Activated T-cell treated with anti-CD3 and anti-CD28 coated beads, Interleukin-2, amount 50 U/mL, for 1 hour (primary cell): ENCODE data around the gene REXO4.
"Not testable (repeated sequence)": the region's sequence is repeated elsewhere in the genome, so short reads cannot be mapped to it uniquely, and the experiment has no call there.

Source experiments
- DNase-seq: peaks from one replicate; pipeline ENCODE4 v3.0.0-alpha.2; 2020

The REXO4 gene

GRCh38 chr9:133419005-133419404, 1.2 kb upstream of the REXO4 start:
- DNase-seq = no peak

DNA sequence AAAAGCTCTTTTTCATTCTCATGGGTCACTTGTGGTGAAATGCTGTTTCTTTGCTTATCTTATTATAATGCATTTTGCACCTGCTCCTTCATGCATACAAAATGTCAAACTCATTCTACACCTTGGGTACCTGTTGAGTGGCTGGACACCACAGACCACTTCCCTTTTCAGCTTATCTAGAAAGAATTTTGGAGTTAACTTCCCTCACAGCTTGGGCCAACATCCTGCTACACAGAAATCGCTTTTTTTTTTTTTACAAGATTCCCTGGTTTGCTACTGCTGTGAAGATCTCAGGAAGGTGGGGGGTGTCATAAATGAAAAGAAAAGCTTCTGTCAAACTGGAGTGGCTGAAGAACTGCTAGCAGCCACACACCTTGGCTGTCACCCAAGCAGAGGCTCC, 2.6 kb downstream of the REXO4 start:
- DNase-seq = no peak

DNA sequence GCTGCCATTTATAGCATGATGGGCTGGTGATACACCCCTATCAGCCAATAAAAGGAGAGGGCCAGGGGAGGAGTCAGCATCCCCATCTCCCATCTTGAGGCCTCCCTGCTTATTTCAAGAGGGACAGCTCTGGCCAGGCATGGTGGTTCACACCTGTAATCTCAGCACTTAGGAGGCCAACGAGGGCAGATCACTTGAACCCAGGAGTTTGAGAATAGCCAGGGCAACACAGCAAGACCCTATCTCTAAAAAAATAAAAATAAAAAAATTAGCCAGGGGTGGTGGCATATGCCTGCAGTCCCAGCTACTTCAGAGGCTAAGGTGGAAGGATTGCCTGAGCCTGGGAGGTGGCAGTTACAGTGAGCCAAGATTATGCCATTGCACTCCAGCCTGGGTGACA, 9.8 kb downstream of the REXO4 start:
- DNase-seq = no peak

GRCh38 chr9:133406480-133407307, 11.1 kb downstream of the REXO4 start:
- DNase-seq = peak; percentile 81

DNA sequence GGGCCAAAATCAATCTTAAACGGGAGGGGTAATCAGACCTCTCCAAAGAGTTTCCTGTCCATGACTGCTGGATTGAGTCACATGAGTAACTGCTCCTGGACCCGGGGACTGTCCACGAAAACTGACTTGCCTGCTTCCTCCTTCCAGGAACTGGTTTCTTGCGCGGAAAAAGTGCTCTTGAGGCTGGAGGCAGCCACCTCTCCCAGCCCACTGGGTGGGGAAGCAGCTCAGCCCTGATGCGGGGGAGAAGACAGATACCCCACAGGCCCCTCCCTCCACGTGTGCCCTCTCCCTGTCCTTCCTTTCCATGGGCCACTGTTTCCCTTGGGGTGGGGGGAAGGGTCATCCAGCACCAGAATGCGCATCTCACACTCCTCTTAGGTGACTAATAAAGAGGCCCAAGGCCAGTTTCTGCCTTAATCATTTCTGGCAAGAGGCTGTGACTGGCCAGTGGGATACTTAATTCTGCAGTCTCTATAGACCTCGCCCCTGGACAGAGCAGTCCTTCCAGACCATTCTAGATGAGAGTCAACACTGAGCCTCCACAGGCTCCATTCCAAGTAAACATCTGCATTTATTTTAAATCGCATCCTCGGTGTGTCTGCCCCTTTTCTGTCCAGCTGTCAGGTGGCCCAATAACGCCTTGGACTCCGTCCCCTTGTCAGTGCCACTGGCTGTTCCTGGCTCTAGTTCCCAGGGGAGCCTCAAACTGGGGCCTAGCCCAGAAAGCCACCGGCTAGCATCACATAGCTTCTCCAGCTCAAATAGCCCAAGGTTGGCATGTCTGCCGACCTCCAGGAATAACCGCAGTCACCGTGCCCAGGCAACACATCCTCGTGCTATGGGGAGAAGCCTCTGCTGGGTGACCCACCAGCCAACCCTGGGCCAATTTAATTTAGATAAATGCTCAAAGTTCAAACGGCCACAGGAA, 12.0 kb downstream of the REXO4 start:
- no peak for DNase-seq

GRCh38 chr9:133404454-133405002, 13.3 kb downstream of the REXO4 start:
- no peak for DNase-seq

DNA sequence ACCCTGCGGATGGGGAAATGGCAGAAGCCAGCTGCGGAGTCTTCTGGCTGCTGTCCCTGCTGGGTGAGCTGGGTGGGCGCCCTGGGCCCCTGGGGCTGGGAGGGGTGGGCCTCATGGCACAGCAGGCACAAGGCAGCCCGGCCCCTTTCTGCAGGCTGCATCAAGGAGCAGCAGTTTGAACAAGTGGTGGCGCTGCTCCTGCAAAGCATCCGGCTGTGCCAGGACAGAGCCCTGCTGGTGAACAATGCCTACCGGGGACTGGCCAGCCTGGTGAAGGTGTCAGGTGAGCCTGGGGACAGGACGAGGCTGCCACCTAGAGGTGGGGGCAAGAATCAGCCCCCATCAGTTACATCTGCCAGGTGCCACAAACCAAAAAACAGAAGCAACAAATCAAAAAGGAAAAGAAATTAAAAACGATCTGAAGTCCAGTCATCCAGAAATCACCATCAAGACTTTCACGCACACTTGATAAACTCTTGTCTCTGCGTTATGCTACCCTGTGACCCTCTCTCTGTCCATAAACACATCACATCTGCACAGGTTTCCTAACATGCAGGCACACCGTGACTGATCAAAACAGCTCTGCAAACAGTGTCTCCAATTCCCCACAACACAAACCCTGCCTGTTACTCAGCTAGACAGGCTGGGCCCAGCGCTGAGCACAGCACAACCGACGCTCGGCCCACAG, 13.9 kb downstream of the REXO4 start:
- peak; percentile 72 for DNase-seq

GRCh38 chr9:133402689-133403088, 15.1 kb downstream of the REXO4 start:
- no peak for DNase-seq

DNA sequence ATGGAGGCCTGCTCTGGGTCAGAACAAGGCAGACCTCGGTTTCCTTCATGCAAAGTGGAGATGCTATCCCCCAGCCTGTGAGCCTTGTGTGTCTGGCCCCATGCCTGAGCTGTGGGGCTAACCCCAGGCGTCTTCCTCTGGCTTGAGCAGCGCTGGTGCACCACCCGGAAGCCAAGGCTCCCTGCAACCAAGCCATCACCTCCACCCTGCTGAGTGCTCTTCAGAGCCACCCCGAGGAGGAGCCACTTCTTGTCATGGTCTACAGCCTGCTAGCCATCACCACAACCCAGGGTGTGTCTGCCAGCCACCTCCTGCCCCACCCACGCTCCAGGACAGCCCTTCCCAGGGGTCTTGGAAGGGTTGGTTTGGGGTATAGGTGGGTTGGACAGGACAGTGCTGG, 16.2 kb downstream of the REXO4 start:
- no peak for DNase-seq

- DNase-seq = no peak
Measured at GRCh38 chr9:133400292-133400691, 17.5 kb downstream of the REXO4 start.

GRCh38 chr9:133397895-133398294, 19.9 kb downstream of the REXO4 start:
- no peak for DNase-seq

- no peak for DNase-seq
Measured at GRCh38 chr9:133397370-133397769, 20.4 kb downstream of the REXO4 start.

DNA sequence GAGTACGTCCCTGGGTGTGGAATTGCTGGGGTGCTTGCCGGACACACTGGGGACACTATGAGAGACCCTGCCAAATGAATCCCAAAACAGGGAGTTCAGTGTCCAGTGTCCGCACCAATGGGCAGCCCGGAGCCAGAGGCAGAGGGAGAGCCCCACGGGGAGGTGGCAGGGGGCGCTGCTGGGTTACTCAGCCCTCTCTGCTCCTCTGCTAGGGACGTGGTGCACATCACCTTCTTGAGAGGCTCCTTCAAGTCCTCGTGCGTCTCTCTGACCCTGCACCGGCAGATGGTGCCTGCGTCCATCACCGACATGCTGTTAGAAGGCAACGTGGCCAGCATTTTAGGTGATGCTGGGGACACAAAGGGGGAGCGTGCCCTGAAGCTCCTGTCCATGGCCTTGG, 20.9 kb downstream of the REXO4 start:
- DNase-seq = no peak

DNA sequence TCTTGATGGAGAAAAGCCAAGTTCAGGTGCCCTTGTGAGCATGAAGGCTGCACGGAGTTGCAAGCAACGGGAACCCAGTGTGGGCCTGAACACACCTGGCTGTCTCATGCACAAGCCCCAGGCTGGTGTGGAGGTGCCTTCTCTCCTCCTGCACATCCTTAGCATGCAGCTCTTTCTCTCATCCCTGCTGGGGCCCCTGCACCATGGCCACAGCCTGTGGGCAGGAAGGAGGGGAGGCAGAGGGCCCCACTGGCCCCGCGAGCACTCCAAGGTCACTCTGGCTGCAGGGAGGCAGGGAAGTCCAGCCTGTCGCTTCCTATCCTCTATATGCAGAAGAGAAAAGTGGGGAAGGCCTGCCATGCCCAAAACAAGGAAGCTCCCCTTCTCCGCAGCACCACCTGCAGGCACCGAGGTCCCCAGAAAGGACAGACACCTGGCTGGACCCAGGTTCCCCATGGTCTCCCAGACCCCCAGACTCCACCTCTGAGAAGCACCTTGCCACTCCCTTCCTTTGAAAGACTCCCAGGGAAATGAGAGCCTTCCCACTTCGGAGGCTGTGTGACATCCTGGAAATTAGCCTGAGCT, 23.0 kb downstream of the REXO4 start:
- no peak for DNase-seq

DNA sequence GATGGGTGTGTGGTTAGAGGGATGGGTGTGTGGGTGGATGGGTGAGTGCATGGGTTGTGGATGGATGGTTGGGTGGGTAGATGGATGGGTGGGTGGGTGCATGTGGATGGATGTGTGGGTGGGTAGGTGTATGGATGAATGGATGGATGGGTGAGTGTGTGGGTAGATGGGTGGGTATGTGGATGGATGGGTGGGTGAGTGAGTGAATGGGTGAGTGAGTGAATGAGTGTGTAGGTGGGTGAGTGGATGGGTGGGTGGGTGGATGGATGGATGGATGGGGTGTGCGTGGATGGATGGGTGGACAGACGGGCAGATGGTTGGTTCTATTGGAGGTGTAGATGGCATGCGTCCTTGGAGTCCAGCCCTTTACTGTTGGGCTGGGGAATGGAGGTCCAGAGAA, 24.4 kb downstream of the REXO4 start:
- no peak for DNase-seq

GRCh38 chr9:133392308-133392707, 25.5 kb downstream of the REXO4 start:
- DNase-seq = not testable (repeated sequence)

- not testable (repeated sequence) for DNase-seq
Measured at GRCh38 chr9:133391449-133391848, 26.4 kb downstream of the REXO4 start.

GRCh38 chr9:133390713-133391112, 27.1 kb downstream of the REXO4 start:
- DNase-seq = no peak

GRCh38 chr9:133389562-133389961, 28.2 kb downstream of the REXO4 start:
- DNase-seq = no peak

- no peak for DNase-seq
Measured at GRCh38 chr9:133389025-133389557, 28.7 kb downstream of the REXO4 start.

DNA sequence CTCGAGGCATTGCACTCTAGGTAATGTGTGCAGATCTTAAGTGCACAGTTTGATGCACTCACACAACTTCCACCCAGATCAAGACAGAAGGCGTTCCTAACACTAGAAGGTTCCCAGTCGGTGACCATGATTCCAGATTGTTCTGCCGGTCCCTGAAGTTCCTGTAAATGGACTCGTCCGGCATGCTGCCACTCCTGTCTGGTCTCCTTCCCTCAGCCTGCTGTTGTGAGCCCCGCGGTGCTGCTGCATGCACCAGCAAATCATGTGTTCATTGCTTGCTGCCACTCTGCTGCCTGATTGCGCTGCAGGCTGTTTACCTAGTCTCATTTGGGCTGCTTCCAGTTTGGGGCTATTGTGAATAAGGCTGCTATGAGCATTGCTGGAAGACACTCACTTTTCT, 30.1 kb downstream of the REXO4 start:
- DNase-seq = no peak

DNA sequence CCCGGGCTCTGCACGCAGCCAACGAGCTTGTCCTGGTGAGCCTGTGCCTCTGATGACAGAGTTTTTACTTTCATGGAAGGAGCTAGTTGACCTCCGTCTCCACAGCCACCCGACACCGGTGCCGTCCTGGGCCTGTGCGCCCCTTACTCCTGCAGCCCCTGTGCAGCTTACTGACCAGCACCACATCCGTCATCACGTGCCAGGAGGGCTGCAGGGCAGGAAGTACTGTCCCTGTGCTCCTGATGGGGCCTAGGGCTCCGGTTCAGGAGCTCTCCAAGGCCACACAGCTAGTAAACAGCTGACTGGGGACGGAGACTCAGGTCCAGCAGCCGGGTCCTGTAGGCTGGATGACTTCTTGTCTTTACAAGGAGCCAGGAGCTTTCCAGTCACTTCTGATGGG, 31.5 kb downstream of the REXO4 start:
- no peak for DNase-seq
